Activated CD8-positive, alpha-beta memory T cell treated with anti-CD3 and anti-CD28 coated beads for 4 hours (primary cell): ENCODE data around the gene EMC7.
"Not testable (repeated sequence)": the region's sequence is repeated elsewhere in the genome, so short reads cannot be mapped to it uniquely, and the experiment has no call there.

Experiments
- DNase-seq, 2 donors: peaks; one replicate each; pipeline ENCODE4 v3.0.0-alpha.2; 2020; ENCODE audit warnings: low read depth in 2 of 2

Gene EMC7

DNA sequence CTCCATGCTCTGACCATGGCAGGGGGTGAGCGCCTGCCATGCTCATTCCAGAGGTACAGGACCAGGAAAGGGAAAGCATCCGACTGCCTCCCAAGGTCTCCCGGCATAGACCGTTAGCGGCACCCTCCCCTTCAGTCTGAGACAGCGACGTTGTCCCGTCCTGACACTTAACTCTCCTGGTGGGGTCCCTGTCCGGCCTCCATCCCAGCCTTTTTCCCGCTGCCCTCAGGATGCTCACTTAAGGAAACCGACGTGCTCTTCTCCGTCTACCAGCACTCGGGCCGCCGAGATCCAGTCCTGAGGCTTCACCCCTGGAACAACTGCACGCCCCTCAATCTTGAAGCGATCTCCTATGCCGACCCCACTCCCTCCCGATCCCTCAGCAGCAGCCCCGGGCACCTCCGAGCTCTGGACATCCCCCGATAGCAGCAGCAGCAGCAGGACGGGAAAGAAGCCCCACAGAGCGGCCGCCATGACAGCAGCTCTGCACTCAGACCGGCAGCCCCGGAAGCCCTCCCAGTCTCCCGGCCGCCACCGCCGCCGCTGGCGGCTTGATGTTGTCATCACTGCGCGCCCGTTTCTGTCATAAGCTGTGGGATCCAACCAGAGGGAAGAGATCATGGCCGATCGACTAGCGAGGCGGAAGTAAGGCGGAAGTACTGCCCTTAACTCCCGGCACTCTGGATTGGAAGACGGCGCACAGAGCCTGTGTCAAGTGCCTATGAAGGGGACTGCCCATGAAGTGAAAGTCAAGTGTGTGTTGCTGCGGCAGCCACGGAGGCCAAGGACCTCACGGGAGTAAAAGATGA lies at the start of gene EMC7, which contains the start of gene PGBD4:
Gene EMC7, minus strand, starts transcription at position 497 of the 809 bp plus-strand sequence. Its CDS starts 23 bp downstream, at position 474.
Gene PGBD4, plus strand, starts transcription at position 718 of the 809 bp plus-strand sequence. CDS start 449 bp downstream, outside the sequence.
- DNase-seq = peak; percentile 99

- no peak for DNase-seq
Observed at GRCh38 chr15:34147371-34148140, 45.9 kb upstream of the EMC7 start.

GRCh38 chr15:34133511-34133910 lies 31.8 kb upstream of the EMC7 start:
- no peak for DNase-seq

GRCh38 chr15:34132881-34133280 lies 31.2 kb upstream of the EMC7 start:
- no peak for DNase-seq

- no peak for DNase-seq
Observed at GRCh38 chr15:34128898-34129297, 27.2 kb upstream of the EMC7 start.

DNA sequence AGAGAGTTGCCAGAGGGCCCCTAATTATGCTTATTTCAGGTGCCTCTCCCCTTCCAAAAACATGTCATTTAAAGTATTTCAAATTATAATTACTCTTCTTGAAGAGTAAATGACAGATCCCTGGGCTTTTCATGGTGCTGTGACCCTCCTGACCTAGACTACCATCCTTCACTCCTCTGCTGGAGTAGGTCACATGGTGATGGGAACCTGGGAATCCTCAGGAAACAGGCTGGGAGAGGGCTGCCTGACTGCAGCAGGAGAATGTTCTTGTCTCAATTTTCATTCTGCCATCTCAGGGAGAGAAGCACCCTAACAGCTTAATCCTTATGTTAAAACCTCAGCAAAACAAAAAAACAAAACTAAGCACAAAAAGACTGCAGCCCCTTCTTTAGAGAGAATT lies 24.9 kb upstream of the EMC7 start:
- no peak for DNase-seq

DNA sequence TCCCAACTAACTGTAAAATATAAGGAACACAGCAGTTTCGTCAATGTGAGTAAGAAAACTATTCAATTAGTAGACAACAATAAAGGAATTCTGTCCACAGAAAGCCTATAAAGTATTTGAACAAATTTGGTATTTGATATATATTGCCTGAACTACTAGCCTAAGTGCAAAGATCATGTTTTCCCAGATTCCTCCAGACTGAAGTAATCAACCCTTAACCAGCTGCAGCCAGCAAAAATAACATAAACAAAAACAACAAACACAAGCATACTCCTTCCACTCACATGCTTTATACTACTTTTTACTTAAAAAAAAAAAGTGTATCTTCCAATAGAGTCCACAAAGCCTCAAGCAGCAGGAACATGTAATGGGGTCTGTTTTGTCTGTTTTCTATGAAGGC lies 24.3 kb upstream of the EMC7 start:
- no peak for DNase-seq

DNA sequence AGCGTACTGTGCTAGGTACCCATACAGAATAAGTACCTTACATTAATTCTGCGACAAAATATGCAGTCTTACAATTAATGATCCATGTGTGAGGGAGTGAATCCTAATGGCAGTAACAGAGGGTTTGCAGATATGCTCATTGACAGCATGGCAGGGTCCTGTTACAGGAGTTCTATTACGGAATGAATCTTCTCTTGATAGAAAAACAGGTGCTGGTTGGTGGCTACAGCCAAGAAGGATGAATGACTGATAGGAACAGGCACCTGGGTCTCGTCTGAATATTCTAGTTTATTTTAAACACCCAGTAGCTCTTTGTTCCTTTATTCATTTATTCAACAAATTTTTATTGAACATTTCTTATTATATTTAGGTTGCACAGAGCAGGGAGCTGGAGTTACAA lies 23.0 kb upstream of the EMC7 start:
- no peak for DNase-seq

GRCh38 chr15:34122771-34123183 lies 21.1 kb upstream of the EMC7 start:
- no peak for DNase-seq

DNA sequence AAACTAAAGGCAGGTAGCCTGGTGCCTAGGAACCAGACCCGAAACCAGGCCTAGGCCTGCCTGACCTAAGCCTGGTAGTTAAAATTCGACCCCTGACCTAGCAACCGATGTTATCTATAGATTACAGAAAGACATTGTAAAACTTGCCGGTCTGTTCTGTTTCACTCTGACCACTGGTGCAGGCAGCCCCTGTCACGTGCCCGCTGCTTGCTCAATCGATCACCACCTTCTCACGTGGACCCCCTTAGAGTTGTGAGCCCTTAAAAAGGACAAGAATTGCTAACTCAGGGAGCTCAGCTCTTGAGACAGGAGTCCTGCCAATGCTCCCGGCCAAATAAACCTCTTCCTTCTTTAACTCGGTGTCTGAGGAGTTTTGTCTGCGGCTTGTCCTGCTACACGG lies 20.1 kb upstream of the EMC7 start:
- not testable (repeated sequence) for DNase-seq

DNA sequence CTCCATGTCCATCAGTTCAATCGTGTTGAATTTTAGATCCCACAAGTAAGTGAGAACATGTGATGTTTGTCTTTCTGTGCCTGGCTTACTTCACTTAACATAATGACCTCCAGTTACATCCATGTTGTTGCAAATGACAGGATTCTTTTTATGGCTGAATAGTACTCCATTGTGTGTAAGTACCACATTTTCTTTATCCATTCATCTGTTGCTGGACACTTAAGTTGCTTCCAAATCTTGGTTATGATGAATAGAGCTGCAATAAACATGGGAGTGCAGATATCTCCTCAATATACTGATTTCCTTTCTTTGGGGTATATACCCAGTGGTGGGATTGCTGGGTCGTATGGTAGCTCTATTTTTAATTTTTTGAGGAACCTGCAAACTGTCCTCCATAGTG lies 18.8 kb upstream of the EMC7 start:
- not testable (repeated sequence) for DNase-seq

DNA sequence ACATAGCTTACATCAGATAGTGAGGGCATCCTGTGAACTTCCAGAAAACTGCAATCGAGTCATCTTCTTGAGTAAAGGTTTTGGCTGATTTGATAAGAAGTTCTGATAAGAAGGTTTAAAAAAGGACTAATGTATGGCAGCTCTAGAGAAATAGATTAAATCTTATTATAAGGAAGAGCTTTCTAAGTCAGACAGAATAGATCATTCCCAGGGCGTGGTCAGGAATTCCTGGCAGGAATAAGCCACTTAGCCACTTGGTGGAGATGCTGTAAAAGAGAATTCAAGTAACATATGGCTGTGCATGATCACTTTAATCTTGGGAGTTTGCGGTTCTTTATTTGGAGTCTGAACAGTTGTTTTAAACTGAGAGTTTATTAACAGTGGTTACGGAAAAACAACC lies 17.6 kb upstream of the EMC7 start:
- DNase-seq = no peak

GRCh38 chr15:34116620-34117019 lies 15.0 kb upstream of the EMC7 start:
- DNase-seq = no peak

DNA sequence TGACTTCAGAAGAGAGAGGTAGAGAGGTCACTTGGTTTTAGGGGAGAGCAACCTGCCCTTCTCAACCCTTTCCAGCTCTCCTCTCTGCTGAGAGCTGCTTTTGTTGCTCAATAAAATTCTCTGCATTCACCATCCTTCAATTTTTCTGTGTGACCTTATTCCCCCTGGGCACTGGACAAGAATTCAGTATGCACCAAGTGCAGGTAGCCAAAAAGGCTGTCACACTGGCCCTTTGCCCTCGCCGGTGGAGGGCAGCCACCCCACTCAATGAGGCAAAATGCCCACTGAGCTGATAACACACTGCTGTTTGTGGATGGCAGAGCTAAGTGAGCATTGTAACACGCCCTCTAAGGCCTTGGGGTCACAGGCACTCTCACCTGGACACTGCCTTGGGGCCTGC lies 13.1 kb upstream of the EMC7 start:
- no peak for DNase-seq

DNA sequence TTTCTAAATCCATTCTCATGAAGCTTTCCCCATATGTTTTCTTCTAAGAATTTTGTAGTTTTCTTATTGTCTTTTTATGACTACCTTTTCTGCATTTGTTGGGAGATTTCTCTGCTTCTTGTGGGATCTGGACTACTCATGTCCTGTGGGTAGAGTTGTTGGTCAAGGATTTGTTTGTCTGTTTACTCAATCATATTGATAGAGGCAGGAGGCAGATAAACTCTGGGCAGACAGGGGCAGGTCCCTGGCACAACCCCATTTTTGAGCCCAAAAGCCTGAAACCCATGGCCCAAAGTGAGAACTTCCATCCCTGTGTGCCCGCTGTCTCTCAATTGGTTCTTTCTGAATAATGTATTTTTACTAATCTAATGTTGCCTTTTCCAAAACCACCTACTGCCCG lies 12.6 kb upstream of the EMC7 start:
- DNase-seq = no peak

GRCh38 chr15:34111488-34111887 lies 9.8 kb upstream of the EMC7 start:
- DNase-seq = no peak

DNA sequence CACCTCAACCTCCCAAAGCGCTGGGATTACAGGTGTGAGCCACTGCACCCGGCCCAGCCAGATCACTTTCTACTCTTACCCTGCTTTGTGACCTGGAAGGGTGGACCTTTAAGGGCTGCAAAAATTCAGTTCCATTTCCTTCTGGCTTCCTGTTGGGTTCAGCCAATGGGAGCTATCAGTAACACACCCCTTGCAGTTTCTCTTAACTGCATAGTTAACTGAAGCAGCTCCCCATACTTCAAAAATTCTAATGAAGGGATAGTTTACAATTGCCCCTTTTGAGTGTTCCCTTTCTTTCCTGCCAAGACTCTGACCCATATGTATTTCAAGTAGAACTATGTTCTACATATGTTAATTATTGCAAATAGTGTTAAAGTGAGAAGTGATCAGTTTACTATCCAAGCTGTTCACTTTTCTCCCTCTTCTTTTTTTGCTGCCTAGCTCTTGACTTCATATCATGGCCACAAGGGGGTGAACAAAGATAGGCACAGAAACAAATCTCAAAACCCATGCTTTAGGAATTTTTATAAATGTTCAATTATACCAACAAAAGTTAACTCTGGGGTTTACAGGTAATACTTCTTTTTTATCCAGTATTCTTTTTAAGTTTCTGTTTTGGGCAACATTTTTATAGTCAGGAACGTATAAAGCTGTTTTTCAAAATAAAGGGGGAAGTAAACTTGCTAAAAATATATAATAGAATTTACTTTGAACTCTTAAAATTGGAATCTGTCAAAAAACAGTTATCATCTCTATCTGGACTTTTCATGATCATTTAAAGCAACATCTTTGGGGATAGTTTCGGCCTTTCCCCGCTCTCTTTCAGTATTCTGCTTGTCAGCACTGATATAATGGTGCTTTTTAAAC lies 8.4 kb upstream of the EMC7 start:
- DNase-seq = no peak

DNA sequence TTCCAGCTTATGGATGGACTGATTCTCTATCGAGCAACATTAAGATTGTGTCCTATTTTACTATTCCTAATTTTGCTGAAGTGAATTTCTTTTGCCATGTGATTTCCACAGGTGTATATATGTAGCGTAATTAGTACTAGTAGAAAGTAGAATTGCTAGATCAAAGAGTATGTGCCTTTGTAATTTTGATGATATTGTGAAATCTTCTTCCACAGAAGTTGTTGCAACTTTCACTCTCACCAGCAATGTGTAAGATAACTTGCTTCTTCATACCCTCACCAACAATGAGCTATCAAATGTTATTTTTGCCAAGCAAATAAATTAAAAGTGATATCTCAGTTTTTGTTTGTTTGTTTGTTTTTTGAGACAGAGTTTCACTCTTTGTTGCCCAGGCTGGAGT lies 5.7 kb upstream of the EMC7 start:
- DNase-seq = no peak

DNA sequence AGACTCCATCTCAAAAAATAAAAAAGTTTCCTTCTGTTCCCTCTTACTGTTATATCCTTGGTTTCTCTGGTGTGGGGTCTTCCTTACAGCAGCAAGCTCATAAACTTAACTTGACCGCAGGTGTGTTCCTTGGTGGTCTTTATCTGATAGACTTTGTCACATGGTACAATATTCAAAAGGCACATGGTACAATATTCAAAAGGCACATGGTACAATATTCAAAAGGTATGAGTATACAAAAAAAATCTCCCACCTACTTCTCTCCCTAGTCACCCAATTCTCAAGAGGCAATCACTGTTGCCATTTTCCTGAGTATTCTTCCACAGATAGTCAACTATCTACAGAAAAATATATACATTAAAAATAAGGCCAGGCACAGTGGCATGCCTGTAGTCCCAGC lies 4.8 kb upstream of the EMC7 start:
- DNase-seq = no peak

- DNase-seq = no peak
Observed at GRCh38 chr15:34102175-34102925, 688 bp upstream of the EMC7 start.

DNA sequence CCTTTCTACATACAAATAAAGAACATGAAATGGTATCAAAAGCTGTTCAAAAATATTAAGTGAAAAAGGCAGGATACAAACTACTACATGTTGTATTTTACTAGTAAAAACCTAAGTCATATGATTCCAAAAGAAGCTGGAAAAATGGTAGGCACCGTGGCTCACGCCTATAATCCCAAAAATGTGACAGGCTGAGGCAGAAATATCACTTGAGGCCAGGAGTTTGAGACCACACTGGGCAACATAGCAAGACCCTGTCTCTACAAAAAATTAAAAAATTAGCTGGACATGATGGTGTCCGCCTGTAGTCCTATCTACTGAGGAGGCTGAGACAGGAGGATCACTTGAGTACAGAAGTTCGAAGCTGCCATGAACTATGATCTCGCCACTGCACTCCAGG lies 1.7 kb downstream of the EMC7 start:
- no peak for DNase-seq
